BLaER1 (cell line): Measurements from ENCODE around the gene TMEM250.

Experiments used
- H3K27ac ChIP-seq: shearing (Covaris generic); formaldehyde crosslinking; 2 replicates; pipeline ENCODE4 v1.8.1; 2022
- H3K27me3 ChIP-seq: shearing (Covaris generic); formaldehyde crosslinking; 2 replicates; pipeline ENCODE4 v1.8.1; 2022
- H3K36me3 ChIP-seq: shearing (Covaris generic); formaldehyde crosslinking; 2 replicates; pipeline ENCODE4 v1.8.1; 2022
- H3K4me1 ChIP-seq: shearing (Covaris generic); formaldehyde crosslinking; 2 replicates; pipeline ENCODE4 v1.8.1; 2022
- H3K4me2 ChIP-seq: shearing (Covaris generic); formaldehyde crosslinking; 2 replicates; pipeline ENCODE4 v1.8.1; 2022
- H3K4me3 ChIP-seq: shearing (Covaris generic); formaldehyde crosslinking; 2 replicates; pipeline ENCODE4 v1.8.1; 2022
- H3K9ac ChIP-seq: shearing (Covaris generic); formaldehyde crosslinking; 2 replicates; pipeline ENCODE4 v1.8.1; 2022
- H3K9me3 ChIP-seq: shearing (Covaris generic); formaldehyde crosslinking; 2 replicates; pipeline ENCODE4 v1.8.1; 2022
- H4K20me1 ChIP-seq: shearing (Covaris generic); formaldehyde crosslinking; 2 replicates; pipeline ENCODE4 v1.8.1; 2022
- Cebpa-rat ChIP-seq: shearing (Covaris generic); IDR thresholded peaks from 2 replicates; pipeline ENCODE4 v1.8.1; 2022

Gene TMEM250

GRCh38 chr9:136133191-136133958 lies 14.7 kb upstream of the TMEM250 start:
- H3K4me2 ChIP-seq = peak overlapping the region; percentile 90
- H3K9ac ChIP-seq = no peak overlapping the region
- H3K36me3 ChIP-seq = no peaks in the 10 kb centered on the region
- TF ChIP-seq Cebpa-rat = no peak
- H3K27me3 ChIP-seq = peaks cover 41% of the 10 kb centered on the region
- H4K20me1 ChIP-seq = no peaks in the 10 kb centered on the region
- H3K27ac ChIP-seq = no peak overlapping the region
- H3K9me3 ChIP-seq = no peaks in the 10 kb centered on the region
- peaks cover 32% of the 10 kb centered on the region for H3K4me1 ChIP-seq
- H3K4me3 ChIP-seq = peak overlapping the region; percentile 61

GRCh38 chr9:136132512-136133050 lies 13.9 kb upstream of the TMEM250 start:
- H3K27ac ChIP-seq = no peak overlapping the region
- peaks cover 24% of the 10 kb centered on the region for H3K4me1 ChIP-seq
- no peaks in the 10 kb centered on the region for H3K9me3 ChIP-seq
- H3K36me3 ChIP-seq = no peaks in the 10 kb centered on the region
- H3K27me3 ChIP-seq = peaks cover 41% of the 10 kb centered on the region
- H3K9ac ChIP-seq = no peak overlapping the region
- no peak for TF ChIP-seq Cebpa-rat
- H3K4me2 ChIP-seq = peak overlapping the region; percentile 72
- peak overlapping the region; percentile 48; the same call in 1 of the 2 replicates for H3K4me3 ChIP-seq
- no peaks in the 10 kb centered on the region for H4K20me1 ChIP-seq

DNA sequence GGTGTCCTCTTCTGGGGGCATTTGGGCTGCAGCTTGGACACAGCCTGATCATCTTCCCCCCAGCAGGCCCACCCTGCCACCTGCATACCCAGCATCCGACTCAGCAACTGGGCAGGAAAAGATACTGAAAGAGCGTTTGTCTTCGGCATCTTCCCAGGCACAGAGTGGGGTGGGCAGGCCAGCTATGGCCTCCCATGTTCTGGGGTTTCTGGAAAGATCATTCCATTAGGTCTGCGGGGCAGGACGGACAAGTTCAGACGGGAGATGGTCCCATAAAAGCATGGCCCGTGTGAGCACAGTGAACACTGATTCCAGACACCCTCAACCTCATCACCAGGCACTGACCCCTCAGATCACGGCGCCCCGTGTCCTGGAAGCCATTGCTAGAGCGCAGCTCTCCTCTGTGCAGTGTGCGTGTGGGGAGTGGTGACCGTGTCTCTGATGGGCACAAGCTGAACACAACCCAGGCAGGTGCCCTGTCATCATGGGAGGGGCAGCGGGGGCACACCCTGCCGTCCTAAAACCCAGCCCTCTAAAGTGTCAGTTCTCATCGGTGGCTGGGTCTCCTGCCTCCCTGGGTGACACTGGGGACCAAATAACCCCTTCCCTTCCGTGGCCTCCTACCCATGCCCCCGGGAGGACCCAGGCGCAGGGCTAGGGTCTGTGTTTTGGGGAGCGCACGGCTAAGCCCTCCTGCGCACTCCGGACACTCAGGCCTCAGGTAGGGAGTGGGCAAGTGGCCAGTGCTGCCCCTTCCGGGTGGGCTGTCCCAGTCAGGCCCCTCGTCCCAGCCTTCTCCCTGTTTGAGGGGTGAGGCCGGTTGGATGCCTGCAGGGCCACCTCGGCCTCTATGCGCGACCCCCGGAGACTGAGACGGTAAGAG lies 13.2 kb upstream of the TMEM250 start:
- H3K4me2 ChIP-seq = peak overlapping the region; percentile 72
- TF ChIP-seq Cebpa-rat = no peak

DNA sequence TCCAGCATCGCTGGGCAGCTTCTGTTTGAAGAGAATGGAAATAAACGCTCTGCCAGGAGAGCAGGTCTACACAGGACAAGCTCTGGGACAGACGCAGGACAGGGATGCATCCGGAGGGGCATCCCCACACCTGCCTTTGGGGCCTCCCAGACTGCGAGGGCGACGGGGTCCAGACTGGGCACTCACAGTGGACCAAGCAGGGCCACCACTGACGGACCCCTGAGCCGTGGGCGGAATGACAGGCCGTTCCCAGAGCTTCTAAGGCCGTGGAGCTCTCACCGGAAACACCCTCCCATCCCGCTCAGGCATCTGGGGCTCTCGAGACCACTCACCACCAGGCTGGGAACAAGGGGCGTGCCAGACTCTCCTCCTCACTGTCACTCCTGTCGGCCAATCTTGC lies 10.5 kb upstream of the TMEM250 start:
- Histone ChIP-seq H4K20me1 (no peaks in the 10 kb centered on the region), H3K4me1 (peaks cover 14% of the 10 kb centered on the region), H3K27me3 (peaks cover 27% of the 10 kb centered on the region), H3K9ac (no peak overlapping the region), H3K36me3 (no peaks in the 10 kb centered on the region), H3K27ac (no peak overlapping the region), H3K4me2 (no peak overlapping the region), H3K4me3 (no peak overlapping the region), H3K9me3 (peaks cover 7% of the 10 kb centered on the region; the same call in 1 of the 2 replicates)
- TF ChIP-seq Cebpa-rat = no peak

More for the DNA sequence above, 13.2 kb upstream of the TMEM250 start:
- Histone ChIP-seq H3K27ac (no peak overlapping the region), H3K4me3 (no peak overlapping the region), H3K9ac (no peak overlapping the region), H3K4me1 (peaks cover 17% of the 10 kb centered on the region), H3K27me3 (peaks cover 41% of the 10 kb centered on the region), H4K20me1 (no peaks in the 10 kb centered on the region), H3K9me3 (no peaks in the 10 kb centered on the region), H3K36me3 (no peaks in the 10 kb centered on the region)

DNA sequence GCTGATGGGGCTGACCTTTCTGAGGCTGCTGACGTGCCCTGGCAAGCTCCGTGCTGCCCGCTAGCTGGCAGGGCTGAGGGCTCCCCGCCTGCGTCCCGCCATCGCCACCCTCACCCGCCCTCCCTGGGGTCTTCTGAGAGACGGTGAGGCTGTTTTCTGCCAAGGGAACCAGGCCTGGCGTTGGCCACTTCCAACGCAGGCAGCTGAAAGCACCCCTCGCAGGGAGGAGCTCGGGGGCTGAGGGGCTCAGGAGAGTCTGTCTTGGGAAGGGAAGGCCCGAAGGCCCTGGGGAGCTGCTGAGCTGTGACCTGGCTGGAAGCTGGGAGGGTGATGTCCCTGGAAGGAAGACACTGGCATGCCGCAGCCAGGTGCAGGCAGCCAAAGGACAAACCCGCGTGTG lies 9.8 kb upstream of the TMEM250 start:
- Histone ChIP-seq H3K9me3 (peaks cover 7% of the 10 kb centered on the region; the same call in 1 of the 2 replicates), H3K4me1 (peaks cover 7% of the 10 kb centered on the region), H3K36me3 (no peaks in the 10 kb centered on the region), H4K20me1 (no peaks in the 10 kb centered on the region), H3K27ac (no peak overlapping the region), H3K9ac (no peak overlapping the region), H3K4me3 (no peak overlapping the region), H3K27me3 (peaks cover 19% of the 10 kb centered on the region), H3K4me2 (no peak overlapping the region)
- no peak for TF ChIP-seq Cebpa-rat

DNA sequence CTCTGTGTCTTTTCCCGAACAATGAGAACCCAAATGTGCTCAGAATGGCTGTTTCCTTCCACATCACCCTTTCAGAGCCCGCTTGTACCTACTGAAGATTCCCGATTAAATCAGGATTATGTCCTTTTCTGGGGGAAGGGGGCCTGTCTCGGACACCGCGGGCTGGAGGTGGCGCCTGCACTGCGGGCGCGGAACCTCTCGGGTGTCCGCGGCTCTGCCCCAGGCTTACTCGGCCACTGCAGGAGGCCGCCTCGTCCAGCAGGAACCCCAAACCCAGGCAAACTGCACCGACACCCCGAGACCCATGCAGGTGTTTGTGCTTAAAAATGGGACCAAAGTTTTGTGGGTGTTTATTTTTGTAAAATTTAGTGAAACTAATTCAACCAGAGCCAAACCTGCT lies 8.6 kb upstream of the TMEM250 start:
- no peak overlapping the region for H3K4me2 ChIP-seq
- H3K27ac ChIP-seq = no peak overlapping the region
- H4K20me1 ChIP-seq = no peaks in the 10 kb centered on the region
- H3K27me3 ChIP-seq = peaks cover 10% of the 10 kb centered on the region
- peaks cover 7% of the 10 kb centered on the region; the same call in 1 of the 2 replicates for H3K9me3 ChIP-seq
- H3K4me3 ChIP-seq = no peak overlapping the region
- TF ChIP-seq Cebpa-rat = no peak
- no peaks in the 10 kb centered on the region for H3K36me3 ChIP-seq
- H3K9ac ChIP-seq = no peak overlapping the region
- H3K4me1 ChIP-seq = peaks cover 4% of the 10 kb centered on the region; the same call in 1 of the 2 replicates

GRCh38 chr9:136124976-136125692 lies 6.5 kb upstream of the TMEM250 start:
- Histone ChIP-seq H3K4me2 (no peak overlapping the region), H3K4me3 (no peak overlapping the region), H3K36me3 (no peaks in the 10 kb centered on the region), H3K9ac (no peak overlapping the region), H3K4me1 (peaks cover 17% of the 10 kb centered on the region), H3K9me3 (peaks cover 7% of the 10 kb centered on the region; the same call in 1 of the 2 replicates), H4K20me1 (no peaks in the 10 kb centered on the region), H3K27ac (no peak overlapping the region), H3K27me3 (no peaks in the 10 kb centered on the region)
- TF ChIP-seq Cebpa-rat = no peak

DNA sequence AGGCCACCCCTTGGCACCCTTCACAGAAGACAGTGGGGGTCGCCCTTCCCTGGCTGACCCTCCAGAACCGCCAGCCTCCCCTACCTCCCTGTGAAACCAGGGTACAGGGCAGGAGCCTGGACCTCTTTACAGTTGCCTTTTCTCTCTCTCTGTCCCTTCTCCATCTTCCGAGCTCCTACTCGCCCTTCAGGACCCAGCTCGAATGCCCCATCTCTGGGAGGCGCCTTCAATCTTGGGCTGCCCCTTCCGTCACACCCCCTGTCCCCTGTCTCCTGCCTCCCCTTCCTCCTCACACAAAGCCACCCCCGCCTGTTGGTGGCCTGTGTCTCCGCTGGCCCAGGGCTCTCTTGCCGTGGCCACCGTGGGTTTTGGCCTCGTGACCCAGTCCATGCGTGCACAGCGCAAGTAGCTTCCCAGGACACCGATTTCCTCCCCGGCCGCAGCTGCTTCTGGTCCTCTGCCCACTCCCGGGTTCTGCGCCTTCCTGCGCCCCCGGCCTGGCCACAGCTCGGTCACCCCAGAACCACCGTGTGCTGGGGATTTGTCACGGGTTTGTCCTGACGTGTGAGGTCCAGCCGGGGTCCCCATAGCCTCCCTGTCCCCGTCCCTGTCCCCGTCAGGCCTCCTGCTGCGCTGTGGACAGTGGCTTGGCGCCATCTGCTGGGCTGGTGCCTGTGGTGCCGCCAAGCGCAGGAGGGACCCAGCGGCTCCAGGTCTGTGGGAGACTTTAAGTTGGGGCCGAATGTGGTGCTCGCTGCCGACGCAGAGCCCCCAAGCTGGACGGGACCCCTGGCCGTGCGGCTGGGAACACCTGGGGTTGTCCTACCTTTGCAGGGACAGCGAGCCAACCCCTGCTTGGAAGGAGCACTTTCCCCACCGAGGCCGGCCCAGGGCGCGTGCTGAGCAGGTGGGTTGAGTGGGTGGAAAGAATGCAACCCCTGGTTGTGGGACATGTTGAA lies 4.0 kb upstream of the TMEM250 start:
- no peak overlapping the region for H3K9ac ChIP-seq
- no peaks in the 10 kb centered on the region for H3K36me3 ChIP-seq
- H3K4me2 ChIP-seq = peak overlapping the region; percentile 43
- no peak overlapping the region for H3K4me3 ChIP-seq
- H3K27me3 ChIP-seq = no peaks in the 10 kb centered on the region
- no peak for TF ChIP-seq Cebpa-rat
- no peak overlapping the region for H3K27ac ChIP-seq
- no peaks in the 10 kb centered on the region for H4K20me1 ChIP-seq
- peaks cover 25% of the 10 kb centered on the region for H3K4me1 ChIP-seq
- peaks cover 7% of the 10 kb centered on the region; the same call in 1 of the 2 replicates for H3K9me3 ChIP-seq
